Measurements from ENCODE around the gene COPS7A. TPM values are rescaled to one million over a fixed set of nuclear protein-coding genes. Genes with fewer than 3 reads are reported as not detected.

COPS7A gene
- total and polyA plus RNA-seq, 2 experiments from 2014 or later: 37.7 to 51.9 TPM

DNA sequence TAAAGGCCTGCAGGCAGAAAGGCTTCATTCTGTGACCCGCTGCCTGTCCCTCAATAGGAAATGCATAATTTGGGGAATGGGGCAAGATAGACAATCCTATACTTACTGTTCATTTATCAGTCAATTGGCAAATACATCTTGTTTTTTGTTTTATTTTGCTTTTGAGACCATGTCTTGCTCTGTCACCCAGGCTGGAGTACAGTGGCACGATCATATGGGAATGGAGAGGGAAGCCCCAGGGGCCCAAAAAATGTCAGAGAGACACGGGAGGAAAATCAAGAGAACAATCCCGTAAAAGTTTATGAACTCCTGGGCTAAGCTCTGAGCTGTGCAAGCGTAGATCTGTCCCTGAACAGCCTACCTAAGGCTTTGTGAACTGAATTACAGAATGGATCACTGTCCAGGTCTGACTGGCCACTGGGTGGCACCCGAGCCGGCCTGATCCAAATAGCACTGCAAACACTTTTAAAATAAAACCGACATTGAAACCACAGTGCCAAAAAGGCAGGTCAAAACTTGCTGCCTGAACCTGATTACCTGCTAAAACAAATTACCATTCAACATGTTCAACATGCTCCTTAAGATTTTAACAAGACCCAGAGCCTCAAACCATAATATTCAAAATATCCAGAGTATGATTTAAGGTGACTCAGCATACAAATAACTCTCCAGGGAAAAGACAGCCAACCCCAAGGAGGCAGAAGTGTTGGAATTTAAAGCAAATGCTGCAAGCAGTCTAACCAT is 11.8 kb downstream of the COPS7A start:
- H4K20me1 ChIP-seq (replicated peaks; ENCODE audit: insufficient read depth): 0 out of 2 replicates have a peak, but pooled peaks cover 2% of the 10 kb centered on the region
- no peak overlapping the region for H2AFZ ChIP-seq
- H3K27ac Mint-ChIP-seq: peak overlapping the region; percentile 93
- no peaks in the 10 kb centered on the region for H3K36me3 ChIP-seq (ENCODE audit: insufficient read depth)
- H3K27ac ChIP-seq (ENCODE audit: low read depth): peak overlapping the region; percentile 2; the same call in 1 of the 2 replicates
- peaks cover 10% of the 10 kb centered on the region for H3K27me3 Mint-ChIP-seq (ENCODE audit: insufficient read depth, low read depth, poor library complexity)
- no peak overlapping the region for H3K4me3 Mint-ChIP-seq
- H3K9me3 Mint-ChIP-seq: no peaks in the 10 kb centered on the region
- peak; percentile 99 for ATAC-seq
- H3K4me1 ChIP-seq (ENCODE audit: insufficient read depth): no peaks in the 10 kb centered on the region
- H3K36me3 Mint-ChIP-seq (ENCODE audit: low read depth): peaks cover 9% of the 10 kb centered on the region
- peak; percentile 66 for DNase-seq (ENCODE audit: low spot score)
- H3K27me3 ChIP-seq (ENCODE audit: insufficient read depth): no peaks in the 10 kb centered on the region
- no peaks in the 10 kb centered on the region for H3K79me2 ChIP-seq (replicated peaks; ENCODE audit: insufficient read depth)
- peaks cover 7% of the 10 kb centered on the region; the same call in 2 of the 3 replicates for H3K4me1 Mint-ChIP-seq
- H3K4me3 ChIP-seq: no peak overlapping the region
- 0 out of 2 replicates have a peak, but pooled peaks cover 3% of the 10 kb centered on the region for H3F3A ChIP-seq (replicated peaks; ENCODE audit: low read depth)
- no peak overlapping the region for H3K4me2 ChIP-seq
- no peaks in the 10 kb centered on the region for H3K9me2 ChIP-seq (ENCODE audit: insufficient read depth)
- TF ChIP-seq POLR2AphosphoS5 (IDR thresholded peaks at IDR 0.05; ENCODE audit: low read depth): no peak
- TF ChIP-seq, protein P1, sequence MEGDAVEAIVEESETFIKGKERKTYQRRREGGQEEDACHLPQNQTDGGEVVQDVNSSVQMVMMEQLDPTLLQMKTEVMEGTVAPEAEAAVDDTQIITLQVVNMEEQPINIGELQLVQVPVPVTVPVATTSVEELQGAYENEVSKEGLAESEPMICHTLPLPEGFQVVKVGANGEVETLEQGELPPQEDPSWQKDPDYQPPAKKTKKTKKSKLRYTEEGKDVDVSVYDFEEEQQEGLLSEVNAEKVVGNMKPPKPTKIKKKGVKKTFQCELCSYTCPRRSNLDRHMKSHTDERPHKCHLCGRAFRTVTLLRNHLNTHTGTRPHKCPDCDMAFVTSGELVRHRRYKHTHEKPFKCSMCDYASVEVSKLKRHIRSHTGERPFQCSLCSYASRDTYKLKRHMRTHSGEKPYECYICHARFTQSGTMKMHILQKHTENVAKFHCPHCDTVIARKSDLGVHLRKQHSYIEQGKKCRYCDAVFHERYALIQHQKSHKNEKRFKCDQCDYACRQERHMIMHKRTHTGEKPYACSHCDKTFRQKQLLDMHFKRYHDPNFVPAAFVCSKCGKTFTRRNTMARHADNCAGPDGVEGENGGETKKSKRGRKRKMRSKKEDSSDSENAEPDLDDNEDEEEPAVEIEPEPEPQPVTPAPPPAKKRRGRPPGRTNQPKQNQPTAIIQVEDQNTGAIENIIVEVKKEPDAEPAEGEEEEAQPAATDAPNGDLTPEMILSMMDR (conservative IDR thresholded peaks at IDR 0.05; ENCODE audit: low read depth in 2 of 2): peak; percentile 71 to 72

DNA sequence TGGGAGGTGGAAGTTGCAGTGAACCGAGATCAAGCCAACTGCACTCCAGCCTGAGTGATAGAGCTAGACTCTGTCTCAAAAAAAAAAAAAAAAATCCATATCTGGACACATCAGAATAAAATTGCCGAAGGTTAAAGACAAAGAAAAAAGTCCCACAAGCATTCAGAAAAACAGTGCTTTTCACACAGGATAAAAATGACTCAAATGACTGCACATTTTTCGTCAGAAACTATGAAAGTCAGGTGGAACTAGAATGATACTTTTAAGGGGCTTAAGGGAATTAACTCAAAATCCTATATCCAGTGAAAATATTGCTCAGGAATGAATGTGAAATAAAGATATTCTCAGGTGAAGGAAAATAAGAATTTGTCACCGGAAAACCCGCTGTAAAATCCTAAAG is 12.9 kb downstream of the COPS7A start:
- 0 out of 2 replicates have a peak, but pooled peaks cover 2% of the 10 kb centered on the region for H4K20me1 ChIP-seq (replicated peaks; ENCODE audit: insufficient read depth)
- H3K79me2 ChIP-seq (replicated peaks; ENCODE audit: insufficient read depth): no peaks in the 10 kb centered on the region
- H3K27ac Mint-ChIP-seq: no peak overlapping the region
- H3K9me2 ChIP-seq (ENCODE audit: insufficient read depth): no peaks in the 10 kb centered on the region
- H3K36me3 Mint-ChIP-seq (ENCODE audit: low read depth): no peaks in the 10 kb centered on the region; the same call in 2 of the 3 replicates
- H3K9me3 Mint-ChIP-seq: no peaks in the 10 kb centered on the region
- H3K27ac ChIP-seq (ENCODE audit: low read depth): no peak overlapping the region
- ATAC-seq: no peak
- DNase-seq (ENCODE audit: low spot score): no peak
- no peak overlapping the region for H3K4me3 ChIP-seq
- H2AFZ ChIP-seq: no peak overlapping the region
- no peak overlapping the region for H3K4me3 Mint-ChIP-seq
- 0 out of 2 replicates have a peak, but pooled peaks cover 5% of the 10 kb centered on the region for H3F3A ChIP-seq (replicated peaks; ENCODE audit: low read depth)
- H3K27me3 Mint-ChIP-seq (ENCODE audit: insufficient read depth, low read depth, poor library complexity): peaks cover 4% of the 10 kb centered on the region
- H3K4me2 ChIP-seq: no peak overlapping the region
- H3K36me3 ChIP-seq (ENCODE audit: insufficient read depth): no peaks in the 10 kb centered on the region
- peaks cover 7% of the 10 kb centered on the region for H3K4me1 Mint-ChIP-seq
- no peaks in the 10 kb centered on the region for H3K4me1 ChIP-seq (ENCODE audit: insufficient read depth)
- no peaks in the 10 kb centered on the region for H3K27me3 ChIP-seq (ENCODE audit: insufficient read depth)
- no peak for TF ChIP-seq CREB1 (CRISPR knock-in tag; IDR thresholded peaks at IDR 0.05; ENCODE audit: low read depth)
- TF ChIP-seq, protein P2, sequence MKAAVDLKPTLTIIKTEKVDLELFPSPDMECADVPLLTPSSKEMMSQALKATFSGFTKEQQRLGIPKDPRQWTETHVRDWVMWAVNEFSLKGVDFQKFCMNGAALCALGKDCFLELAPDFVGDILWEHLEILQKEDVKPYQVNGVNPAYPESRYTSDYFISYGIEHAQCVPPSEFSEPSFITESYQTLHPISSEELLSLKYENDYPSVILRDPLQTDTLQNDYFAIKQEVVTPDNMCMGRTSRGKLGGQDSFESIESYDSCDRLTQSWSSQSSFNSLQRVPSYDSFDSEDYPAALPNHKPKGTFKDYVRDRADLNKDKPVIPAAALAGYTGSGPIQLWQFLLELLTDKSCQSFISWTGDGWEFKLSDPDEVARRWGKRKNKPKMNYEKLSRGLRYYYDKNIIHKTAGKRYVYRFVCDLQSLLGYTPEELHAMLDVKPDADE (IDR thresholded peaks at IDR 0.05): no peak
- no peak for TF ChIP-seq EZH2 (IDR thresholded peaks at IDR 0.05; ENCODE audit: low read depth, unreplicated experiment)
- TF ChIP-seq ZNF331 (CRISPR knock-in tag; IDR thresholded peaks at IDR 0.05; ENCODE audit: low read depth): no peak
- TF ChIP-seq, protein P1 (conservative IDR thresholded peaks at IDR 0.05; ENCODE audit: low read depth in 2 of 2): no peak
- TF ChIP-seq, protein P3, sequence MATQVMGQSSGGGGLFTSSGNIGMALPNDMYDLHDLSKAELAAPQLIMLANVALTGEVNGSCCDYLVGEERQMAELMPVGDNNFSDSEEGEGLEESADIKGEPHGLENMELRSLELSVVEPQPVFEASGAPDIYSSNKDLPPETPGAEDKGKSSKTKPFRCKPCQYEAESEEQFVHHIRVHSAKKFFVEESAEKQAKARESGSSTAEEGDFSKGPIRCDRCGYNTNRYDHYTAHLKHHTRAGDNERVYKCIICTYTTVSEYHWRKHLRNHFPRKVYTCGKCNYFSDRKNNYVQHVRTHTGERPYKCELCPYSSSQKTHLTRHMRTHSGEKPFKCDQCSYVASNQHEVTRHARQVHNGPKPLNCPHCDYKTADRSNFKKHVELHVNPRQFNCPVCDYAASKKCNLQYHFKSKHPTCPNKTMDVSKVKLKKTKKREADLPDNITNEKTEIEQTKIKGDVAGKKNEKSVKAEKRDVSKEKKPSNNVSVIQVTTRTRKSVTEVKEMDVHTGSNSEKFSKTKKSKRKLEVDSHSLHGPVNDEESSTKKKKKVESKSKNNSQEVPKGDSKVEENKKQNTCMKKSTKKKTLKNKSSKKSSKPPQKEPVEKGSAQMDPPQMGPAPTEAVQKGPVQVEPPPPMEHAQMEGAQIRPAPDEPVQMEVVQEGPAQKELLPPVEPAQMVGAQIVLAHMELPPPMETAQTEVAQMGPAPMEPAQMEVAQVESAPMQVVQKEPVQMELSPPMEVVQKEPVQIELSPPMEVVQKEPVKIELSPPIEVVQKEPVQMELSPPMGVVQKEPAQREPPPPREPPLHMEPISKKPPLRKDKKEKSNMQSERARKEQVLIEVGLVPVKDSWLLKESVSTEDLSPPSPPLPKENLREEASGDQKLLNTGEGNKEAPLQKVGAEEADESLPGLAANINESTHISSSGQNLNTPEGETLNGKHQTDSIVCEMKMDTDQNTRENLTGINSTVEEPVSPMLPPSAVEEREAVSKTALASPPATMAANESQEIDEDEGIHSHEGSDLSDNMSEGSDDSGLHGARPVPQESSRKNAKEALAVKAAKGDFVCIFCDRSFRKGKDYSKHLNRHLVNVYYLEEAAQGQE (IDR thresholded peaks at IDR 0.05; ENCODE audit: unreplicated experiment): no peak
- no peak for TF ChIP-seq POLR2AphosphoS5 (IDR thresholded peaks at IDR 0.05; ENCODE audit: low read depth)
- TF ChIP-seq STAT1 (IDR thresholded peaks at IDR 0.05; ENCODE audit: unreplicated experiment): no peak
